Hematopoietic multipotent progenitor cell treated with erythropoietin and hydrocortisone succinate and interleukin-3 and kit ligand, for 15 days (in vitro differentiated cells): ENCODE results near the gene POLD2.
"Not testable (repeated sequence)": the region's sequence is repeated elsewhere in the genome, so short reads cannot be mapped to it uniquely, and the experiment has no call there.

Experiments
- DNase-seq: peaks from one replicate; pipeline ENCODE4 v3.0.0-alpha.2; 2015; ENCODE audit warnings: low spot score

POLD2 gene

DNA sequence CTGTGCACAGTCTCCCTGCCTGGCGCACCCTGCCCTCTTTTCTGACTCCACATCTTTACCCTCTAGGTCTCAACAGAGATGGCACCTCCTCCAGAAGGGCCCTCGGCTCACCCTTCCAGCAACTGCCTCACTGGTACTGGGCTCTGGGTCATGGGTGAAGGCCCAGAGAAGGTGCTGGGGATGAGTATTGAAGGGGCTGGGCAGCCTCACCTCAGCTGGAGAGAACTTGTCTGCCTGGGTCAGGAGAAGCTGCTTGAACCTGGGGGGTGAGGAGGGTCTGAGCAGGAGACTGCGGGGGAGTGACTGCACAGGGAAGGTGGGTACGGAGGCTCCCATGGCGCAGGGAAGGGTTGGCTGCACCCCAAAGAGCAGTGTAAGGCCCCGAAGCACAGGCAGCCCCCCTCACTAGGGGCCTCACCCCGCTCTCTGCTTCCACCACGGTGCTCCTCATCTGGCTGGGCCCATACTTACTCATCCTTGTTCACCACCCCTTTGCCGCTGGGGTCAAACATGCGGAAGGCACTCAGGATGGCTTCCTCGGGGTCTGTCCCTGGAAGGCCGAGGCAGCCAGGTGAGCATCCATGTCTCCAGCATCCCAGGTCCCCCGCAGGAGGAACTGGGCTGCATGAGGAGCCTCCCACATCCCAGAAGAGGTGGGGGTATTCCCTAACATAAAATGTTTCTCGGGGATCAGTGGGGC is 16.1 kb upstream of the POLD2 start:
- no peak for DNase-seq

DNA sequence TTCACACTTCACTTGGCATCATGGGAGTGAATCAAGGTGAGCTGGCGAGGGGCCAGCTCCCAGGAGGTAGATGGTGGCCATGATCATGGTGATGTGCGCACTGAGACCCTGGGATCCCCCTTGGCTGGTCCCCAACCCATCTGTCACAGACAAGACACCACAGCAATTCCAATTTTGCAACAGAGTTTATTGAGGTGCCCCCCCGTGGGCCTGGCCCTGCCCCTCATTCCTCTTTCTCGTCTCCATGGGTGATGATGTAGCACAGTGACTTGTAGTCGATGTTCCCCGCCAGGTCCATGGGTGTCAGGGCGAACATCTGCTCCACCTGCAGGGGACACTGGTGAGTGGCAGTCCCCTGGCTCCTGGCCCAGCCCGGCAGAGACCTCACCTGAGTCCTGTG is 15.3 kb upstream of the POLD2 start:
- DNase-seq, result no peak

DNA sequence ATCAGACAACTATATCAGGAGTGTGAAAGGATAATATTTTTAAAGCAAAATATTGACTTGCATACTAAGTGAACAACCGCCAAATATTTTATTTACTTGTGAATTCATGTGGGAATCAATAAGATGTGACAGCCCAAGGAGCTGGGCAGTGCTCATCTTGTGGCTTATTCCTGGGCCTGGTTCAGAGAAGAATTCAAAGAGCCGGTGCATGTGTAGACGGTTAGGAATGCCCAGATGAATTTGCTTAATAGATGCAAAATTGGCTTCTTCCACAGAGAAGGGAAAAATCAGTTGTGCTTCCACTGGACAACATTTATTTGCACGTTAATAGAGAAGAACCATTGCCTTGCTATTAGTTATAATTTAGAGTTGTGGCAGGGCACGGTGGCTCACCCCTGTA is 13.4 kb upstream of the POLD2 start:
- DNase-seq, result no peak

DNA sequence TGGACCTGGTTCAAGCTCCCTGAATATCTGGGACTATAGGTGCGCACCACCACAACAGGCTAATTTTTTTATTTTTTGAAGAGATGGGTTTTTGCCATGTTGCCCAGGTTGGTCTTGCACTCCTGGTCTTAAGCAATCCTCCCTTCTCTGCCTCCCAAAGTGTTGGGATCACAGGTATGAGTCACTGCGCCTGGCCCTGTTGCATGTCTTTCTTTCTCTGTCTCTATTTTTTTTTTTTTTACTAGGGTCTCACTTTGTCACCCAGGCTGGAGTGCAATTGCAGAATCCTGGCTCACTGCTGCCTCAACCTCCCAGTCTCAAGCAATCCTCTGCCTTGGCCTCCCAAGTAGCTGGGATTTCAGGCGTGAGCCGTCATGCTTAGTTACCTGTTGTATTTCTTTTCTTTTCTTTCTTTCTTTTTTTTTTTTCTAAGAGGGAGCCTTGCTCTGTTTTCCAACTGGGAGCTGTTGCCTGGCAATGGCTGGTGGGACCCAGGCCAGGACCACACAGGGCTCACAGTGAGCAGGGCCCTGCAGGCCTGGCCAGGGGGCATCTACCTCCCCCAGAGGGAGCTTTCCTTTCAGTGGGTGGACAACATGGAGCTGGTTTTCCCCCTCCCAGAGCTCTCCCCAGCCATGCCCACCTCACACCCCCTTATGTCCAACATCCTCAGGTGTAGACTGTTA is 11.7 kb upstream of the POLD2 start:
- DNase-seq, result no peak

- no peak for DNase-seq
Observed at GRCh38 chr7:44133295-44133694, 9.9 kb upstream of the POLD2 start.

DNA sequence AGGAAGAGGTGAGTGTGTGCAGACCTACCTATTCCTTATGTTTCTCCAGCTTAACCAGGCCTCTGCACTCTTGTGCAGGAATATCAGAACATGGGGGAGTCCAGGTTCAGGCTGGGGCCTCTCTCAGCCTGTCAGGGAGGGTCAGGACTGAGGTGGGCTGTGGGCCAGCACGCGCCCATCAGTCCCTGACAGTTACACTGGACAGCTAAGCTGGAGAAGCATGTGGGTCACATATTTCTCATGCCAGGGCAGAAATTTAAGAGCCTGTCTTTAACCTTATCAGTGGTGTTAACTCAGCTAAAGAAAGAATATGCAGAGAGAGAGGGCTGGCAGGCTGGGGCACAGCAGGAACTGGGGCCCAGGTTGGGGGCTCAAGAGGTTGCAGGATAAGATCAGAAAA is 8.7 kb upstream of the POLD2 start:
- DNase-seq, result no peak

DNA sequence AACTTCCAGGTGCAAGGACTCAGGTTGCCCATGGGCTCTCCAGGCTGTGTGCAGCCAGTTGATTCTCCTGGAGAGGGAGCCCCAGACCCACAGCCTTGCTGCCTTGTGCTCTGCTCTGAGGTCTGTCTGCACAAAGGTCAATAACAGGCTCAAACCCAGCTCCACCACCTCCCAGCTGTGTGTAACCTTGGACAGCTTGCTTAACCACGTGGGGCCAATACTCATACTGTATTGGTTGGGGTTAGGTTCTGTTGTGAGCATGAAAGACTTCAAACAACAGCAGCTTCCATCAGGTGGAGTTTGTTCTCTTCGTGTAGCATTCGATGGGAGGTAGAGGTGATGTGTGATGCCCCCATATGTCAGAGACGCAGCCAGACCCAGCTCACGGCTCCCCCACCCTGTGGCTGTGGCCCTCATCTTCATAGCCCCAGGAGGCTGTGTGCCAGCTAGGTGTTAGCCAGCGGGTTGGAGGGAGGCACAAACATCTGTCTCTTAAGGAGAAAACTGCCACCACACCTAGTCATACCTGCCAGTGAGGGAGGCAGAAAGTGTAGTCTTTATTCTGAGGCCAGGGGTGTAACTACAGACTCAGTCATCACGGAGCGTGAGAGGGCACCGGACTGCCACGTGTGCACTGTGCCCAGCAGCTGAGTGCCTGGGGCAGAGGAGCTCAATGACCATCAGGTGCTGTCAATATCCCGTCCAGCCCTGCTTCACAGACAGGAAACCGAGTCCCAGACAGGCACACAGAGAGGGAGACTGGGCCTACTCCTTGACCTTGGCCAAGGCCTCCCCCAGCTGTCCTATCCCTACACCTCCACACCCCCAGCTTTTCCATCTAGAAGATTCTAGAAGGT is 8.1 kb upstream of the POLD2 start:
- no peak for DNase-seq

- DNase-seq, result no peak
Observed at GRCh38 chr7:44128721-44129582, 5.6 kb upstream of the POLD2 start.

DNA sequence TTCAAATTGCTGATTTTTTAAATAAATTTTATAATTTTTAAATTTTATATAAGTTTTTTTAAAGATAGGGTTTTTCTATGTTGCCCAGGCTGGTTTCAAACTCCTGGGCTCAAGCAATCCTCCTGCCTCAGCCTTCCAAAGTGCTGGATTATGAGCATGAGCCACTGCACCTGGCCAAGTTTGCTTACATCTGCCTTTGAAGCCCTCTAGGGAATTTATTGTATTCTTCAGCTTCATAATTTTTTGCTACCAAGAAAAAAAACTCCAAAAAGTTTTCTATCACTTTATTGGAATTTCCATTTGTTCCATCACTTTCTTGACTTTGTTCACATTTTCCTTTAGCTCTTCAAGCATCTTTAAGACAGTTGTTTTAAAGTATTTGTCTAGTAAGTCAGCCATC is 3.8 kb upstream of the POLD2 start:
- no peak for DNase-seq

DNA sequence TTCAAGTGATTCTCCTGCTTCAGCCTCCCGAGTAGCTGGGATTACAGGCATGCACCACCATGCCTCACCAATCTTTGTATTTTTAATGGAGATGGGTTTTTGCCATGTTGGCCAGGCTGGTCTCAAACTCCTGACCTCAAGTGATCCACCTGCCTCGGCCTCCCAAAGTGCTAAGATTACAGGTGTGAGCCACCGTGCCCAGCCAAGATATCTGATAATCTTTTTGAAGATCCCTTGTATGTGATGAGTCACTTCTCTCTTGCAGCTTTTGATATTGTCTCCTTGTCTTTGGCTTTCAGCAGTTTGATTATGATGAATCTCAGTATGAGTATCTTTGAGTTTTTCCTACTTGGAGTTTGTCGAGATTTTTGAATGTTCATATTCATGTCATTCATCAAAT is 3.2 kb upstream of the POLD2 start:
- DNase-seq, result not testable (repeated sequence)

DNA sequence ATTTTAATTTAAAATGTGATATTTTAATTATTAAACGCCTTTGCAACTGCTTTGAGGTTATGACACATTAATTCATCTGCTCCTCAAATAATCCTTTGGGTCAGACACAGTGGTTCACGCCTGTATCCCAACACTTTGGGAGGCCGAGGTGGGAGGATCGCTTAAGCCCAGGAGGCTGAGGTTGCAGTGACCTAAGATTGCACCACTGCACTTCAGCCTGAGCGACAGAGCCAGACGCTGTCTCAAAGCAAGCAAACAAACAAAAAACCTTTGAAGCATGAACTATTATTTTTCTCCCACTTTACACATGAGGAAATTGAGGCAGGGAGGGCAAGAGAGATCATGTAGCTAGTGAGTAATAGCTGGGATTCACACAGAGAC is 1.5 kb upstream of the POLD2 start:
- DNase-seq, result no peak

- DNase-seq, result no peak
Observed at GRCh38 chr7:44122529-44122928, 819 bp downstream of the POLD2 start.

DNA sequence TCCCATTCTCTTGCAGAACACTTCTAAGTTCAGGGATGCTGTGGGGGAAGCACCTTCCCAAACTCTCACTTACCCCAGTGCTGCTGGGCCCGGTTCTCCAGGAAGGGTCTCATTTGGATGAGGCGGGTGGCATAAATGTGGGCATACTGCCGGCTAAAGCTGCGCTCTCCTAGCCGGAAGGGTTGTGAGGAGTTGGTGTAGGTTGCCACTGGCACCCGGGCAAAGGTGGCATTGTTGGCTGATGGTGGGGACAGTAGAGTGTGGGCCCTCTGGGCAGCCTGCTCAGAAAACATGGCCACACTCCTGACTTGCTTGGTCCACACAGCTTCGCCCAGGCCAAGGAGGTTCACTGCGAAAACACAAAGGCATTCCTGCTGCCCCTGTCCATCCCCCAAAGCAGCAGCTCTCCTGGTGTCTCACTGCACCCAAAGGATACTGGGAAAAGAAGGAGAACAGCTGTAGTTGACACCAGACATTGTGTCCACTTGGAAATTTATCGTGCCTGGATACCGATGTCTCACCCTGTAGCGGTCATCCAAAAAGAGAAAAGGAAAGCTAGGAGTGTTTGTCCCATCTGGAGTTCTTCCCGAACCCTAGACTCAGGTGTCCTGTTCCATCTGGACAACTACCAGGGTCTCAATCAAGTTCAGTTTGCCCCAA is 1.5 kb downstream of the POLD2 start:
- DNase-seq, result no peak

DNA sequence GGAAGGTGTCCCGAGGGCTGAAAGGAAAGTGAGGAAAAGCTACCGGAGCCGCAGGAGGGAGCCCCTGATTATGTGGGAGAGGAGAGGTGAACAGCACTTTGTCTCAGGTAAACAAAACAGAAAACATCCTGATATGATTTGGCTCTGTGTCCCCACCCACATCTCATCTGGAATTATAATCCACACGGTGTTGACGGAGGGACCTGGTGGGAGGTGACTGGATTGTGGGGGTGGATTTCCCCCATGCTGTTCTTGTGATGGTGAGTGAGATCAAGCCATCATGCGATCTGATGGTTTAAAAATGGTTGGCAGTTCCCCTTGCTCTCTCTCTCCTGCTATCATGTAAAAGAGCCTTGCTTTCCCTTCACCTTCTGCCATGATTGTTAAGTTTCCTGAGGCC is 3.0 kb downstream of the POLD2 start:
- no peak for DNase-seq

DNA sequence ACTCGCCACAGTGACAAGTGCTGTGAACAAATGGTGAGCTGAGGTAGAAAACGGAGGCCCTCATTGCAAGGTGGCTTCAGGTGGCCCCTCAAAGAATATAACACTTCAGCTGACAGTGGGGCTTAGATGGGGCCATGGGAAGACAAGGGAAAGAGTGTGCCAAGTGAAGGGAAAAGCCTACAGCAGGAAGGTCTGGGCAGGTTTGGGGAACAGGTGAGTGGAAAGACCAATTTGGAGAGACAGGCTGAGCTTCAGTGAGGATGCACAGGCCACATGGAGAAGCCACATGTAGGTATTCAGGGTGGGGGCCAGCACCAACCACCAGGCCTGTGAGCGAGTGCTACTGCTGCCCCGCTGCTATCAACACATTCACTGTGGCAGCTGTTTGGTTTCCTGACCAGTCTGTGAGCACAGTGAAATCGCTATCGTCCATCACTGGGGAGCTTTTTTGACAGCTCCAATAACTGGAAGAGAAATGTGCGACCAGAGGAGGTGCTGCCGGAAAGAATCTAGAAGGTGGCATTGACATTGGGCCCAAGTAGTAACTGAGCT is 3.4 kb downstream of the POLD2 start:
- DNase-seq, result no peak

DNA sequence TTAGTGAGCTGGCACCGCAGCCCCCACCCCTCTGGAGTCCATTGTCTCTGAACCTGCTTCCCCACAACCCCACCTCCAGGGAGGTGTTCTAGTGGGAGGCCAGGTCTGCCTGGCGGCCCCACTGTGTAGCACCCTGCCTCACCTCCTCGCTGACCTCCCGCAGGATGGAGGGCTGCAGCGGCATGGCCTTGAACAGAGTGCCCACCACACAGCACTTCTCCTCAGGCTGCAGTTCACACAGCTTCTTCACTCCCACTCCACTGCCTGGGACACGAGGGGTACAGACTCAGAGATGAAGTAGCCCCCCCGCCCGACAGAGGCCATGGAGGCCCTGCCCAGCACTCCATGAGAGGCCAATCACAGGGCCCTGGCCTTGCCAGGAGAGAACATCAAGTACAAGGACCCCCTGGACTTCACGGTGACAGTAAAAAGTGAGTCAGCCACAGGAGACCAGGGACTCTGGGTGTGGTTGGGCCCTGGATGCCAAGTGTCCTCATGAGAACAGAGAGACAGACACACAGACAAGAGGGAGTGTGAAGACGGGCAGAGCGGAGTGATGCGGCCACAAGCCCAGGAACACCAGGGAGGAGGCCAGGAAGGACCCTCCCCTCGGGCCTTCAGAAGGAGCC is 5.4 kb downstream of the POLD2 start:
- no peak for DNase-seq

DNA sequence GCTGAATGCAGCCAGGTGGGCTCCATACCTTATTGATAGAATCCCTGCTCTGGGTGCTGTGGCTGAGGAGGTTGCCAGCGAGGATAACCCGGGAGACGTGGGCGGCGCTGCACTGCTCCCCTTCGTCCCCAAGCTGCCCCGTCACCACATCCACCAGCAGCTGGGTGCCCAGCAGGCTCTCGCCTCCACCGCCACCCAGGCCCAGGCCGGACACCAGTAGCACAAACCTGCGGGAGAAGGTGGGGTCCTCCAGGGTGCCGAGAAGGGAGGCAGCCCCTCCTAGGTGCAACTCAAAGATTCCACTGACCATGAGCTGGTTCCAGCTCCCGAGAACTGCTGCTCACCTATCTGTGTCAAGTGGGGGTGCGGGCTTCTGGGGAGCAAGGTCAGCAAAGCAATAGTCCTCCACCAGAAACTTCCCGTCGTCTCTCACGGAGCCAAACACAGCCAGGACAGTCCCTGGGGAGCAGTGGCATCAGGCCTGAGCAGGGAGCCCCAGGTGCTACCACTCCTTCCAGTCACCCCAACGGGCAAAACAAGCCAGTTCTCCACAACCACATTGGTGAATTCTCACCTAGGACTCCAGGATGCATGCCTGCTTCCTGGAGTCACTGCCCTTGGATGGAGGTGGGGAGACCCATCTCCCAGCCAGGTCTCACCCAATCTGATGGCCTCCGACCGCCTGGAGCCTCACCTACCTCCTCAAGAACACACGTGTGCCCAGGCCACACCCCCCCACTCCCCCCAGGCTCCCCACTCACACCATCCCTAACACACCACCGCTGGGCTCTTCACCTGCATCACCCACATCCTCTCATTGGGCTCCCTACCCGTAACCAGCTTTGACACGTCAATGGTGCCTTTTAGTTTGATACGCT is 6.3 kb downstream of the POLD2 start:
- DNase-seq, result no peak

DNA sequence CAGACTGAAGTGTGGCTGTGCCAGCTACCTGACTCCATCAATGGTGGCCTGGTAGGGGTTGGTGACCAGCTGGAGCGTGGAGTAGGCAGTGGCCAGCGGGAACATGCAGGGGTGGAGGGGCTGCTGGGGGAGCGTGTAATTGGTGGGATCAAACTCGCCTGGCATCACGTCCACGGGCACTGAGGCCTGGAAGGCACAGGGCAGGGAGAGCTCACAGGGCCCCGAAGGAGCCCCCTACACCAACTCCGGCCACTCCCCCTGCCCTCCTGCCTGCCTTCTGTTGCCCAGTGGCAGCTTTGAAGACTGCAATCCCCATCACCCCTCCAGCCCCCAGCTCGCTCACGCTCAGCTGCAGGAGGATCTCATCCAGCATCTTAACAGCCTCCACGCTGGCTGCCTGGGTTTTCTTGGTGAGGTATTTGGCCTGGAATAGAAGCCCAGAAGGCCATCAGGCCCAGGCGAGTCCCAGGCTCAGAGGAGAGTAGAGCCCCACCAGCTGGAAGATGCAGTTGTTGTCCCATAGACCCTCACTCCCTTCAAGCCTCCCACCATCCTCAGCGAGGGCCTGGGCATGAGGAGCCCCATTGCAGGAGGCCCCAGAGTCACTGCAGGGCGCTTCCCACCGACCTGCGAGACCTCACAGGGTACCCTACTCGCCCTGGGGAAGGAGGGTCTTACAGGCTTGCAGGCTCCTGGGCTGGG is 7.1 kb downstream of the POLD2 start:
- DNase-seq, result no peak
